Stomach (tissue), 9 donors: Measurements from ENCODE around the gene HAND1. TPM values are rescaled to one million over a fixed set of nuclear protein-coding genes. Genes with fewer than 3 reads are reported as not detected.

Source experiments
- DNase-seq, 2 donors: peaks; one replicate each; pipeline versions ENCODE4 v3.0.0 to v3.0.0-alpha.2; 2013 to 2019
- H3K27ac ChIP-seq, 5 donors: fragments of 200-600 bp in 4 of 5; sonication (generic) in 4 of 5; one replicate each; pipeline ENCODE4 v1.5.1; 2013 to 2019; ENCODE audit warnings: mild to moderate bottlenecking in 1 of 5, moderate library complexity in 1 of 5
- H3K27me3 ChIP-seq, 3 donors: fragments of 200-600 bp; sonication (generic); one replicate each; pipeline ENCODE4 v1.5.1; 2017 to 2019; ENCODE audit warnings: mixed run types in 1 of 3
- H3K36me3 ChIP-seq, 4 donors: fragments of 200-600 bp; sonication (generic); 1 replicate in 3 of 4; 2 replicates in 1 of 4; pipeline ENCODE4 v1.5.1; 2016 to 2019
- H3K4me1 ChIP-seq, 4 donors: fragments of 200-600 bp; sonication (generic); one replicate each; pipeline ENCODE4 v1.5.1; 2016 to 2019
- H3K4me3 ChIP-seq, 4 donors: fragments of 200-600 bp; sonication (generic) in 3 of 4; one replicate each; pipeline ENCODE4 v1.5.1; 2016 to 2019; ENCODE audit warnings: mild to moderate bottlenecking in 1 of 4
- H3K9me3 ChIP-seq, 4 donors: fragments of 200-600 bp; sonication (generic); one replicate each; pipeline ENCODE4 v1.5.1; 2016 to 2019
- EP300 ChIP-seq: sonication (generic); formaldehyde crosslinking; IDR thresholded peaks from one replicate; pipeline ENCODE4 v1.6.1; 2017; ENCODE audit warnings: antibody characterized with exemption
- POLR2A ChIP-seq, 4 donors: fragments of 450-650 bp; IDR thresholded peaks; one replicate each; pipeline ENCODE4 v1.6.1; 2016; ENCODE audit warnings: antibody characterized with exemption in 4 of 4, control low read depth in 2 of 4, mild to moderate bottlenecking in 1 of 4, moderate library complexity in 1 of 4
- POLR2AphosphoS5 ChIP-seq, 3 donors: sonication (generic); formaldehyde crosslinking; IDR thresholded peaks; one replicate each; pipeline ENCODE4 v1.6.1; 2016; ENCODE audit warnings: antibody characterized with exemption in 3 of 3
- WGBS, 5 donors: extraction: QIAGEN DNeasy Blood & Tissue Kit in 3 of 5; methylation state at CpG; one replicate each; pipeline versions ENCODE4 v1.1.5 to v1.1.7; 2013 to 2018; 5-methylcytosine and 5-hydroxymethylcytosine counted together
- intact Hi-C: fragments of 100-400 bp; cut with DNase I; formaldehyde crosslinking; loops from one replicate; pipeline ENCODE4 v1.15.1; 2023; ENCODE audit warnings: low total_unique reads
- polyA plus RNA-seq, 3 donors: library from polyadenylated mRNA; stranded (reverse); fragments of 200-250 nt; gene quantifications; one replicate each; pipeline ENCODE4 v1.2.3, GENCODE V29; 2013
- total RNA-seq, 5 donors: library from RNA; depleted of rRNA; stranded (reverse); fragments of >200 nt; gene quantifications; one replicate each; pipeline versions ENCODE4 v1.1.0 to v1.2.3, GENCODE V29; 2014 to 2016
- TF ChIP-seq, protein P1 (sequence below), 7 experiments: fragments of 450-650 bp in 4 of 7; fragments of 200-600 bp in 3 of 7; sonication (generic) in 3 of 7; IDR thresholded peaks; one replicate each; pipeline ENCODE4 v1.5.1; 2016 to 2019; ENCODE audit warnings: antibody characterized with exemption in 7 of 7, control low read depth in 2 of 7, mild to moderate bottlenecking in 1 of 7
- donor health status: healthy with polysubstance abuse.
- donor health status: Bipolar disorder and iron deficiency.
- donor health status: healthy.

Gene HAND1
- total and polyA plus RNA-seq, 8 donors, result 32.2 TPM; not detected in 7

DNA sequence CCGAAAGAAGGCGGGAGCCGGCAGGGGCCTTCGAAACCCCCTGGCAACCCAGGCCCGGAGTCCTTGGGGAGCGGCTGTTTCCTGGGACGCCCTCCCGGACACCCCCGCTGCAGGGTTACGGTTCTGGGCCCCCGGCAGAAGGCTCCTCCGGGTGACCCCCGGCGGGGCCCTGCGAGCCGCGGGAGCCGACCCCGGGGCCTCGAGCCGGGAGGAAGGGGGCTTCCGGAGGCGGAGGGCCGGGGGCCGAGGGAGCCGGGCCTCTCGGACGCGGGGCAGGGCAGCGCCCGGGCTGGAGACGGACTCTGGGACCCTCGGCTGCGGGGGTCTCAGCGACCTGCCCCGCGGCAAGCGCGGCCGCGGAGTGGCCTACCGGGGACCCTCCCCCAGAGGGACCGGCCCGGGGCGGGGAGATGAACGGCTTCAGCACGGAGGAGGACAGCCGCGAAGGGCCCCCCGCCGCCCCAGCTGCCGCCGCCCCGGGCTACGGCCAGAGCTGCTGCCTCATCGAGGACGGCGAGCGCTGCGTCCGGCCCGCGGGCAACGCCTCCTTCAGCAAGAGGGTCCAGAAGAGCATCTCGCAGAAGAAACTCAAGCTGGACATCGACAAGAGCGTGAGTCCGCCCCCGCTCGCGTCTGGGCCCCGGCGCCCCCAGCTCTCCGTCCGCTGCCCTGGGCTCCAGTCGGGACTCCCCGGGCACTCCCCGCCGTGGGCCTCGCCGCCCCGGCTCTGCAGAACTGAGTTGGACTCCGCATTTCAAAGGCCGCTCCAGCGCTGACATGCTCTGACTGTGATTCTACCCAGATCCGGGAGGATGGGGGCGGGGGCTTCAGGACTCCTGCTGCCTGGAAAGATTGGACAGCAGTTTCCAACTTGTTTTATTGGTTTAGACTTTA lies 31.6 kb downstream of the HAND1 start:
- TF ChIP-seq, protein P1, sequence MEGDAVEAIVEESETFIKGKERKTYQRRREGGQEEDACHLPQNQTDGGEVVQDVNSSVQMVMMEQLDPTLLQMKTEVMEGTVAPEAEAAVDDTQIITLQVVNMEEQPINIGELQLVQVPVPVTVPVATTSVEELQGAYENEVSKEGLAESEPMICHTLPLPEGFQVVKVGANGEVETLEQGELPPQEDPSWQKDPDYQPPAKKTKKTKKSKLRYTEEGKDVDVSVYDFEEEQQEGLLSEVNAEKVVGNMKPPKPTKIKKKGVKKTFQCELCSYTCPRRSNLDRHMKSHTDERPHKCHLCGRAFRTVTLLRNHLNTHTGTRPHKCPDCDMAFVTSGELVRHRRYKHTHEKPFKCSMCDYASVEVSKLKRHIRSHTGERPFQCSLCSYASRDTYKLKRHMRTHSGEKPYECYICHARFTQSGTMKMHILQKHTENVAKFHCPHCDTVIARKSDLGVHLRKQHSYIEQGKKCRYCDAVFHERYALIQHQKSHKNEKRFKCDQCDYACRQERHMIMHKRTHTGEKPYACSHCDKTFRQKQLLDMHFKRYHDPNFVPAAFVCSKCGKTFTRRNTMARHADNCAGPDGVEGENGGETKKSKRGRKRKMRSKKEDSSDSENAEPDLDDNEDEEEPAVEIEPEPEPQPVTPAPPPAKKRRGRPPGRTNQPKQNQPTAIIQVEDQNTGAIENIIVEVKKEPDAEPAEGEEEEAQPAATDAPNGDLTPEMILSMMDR (IDR thresholded peaks at IDR 0.05), result no peak
- TF ChIP-seq POLR2AphosphoS5 (IDR thresholded peaks at IDR 0.05), result no peak
- 0 to 5% (median 0%) methylated on average over 1 to 87 of the region's 87 CpGs for WGBS, 5 donors
- intact Hi-C loops, result no loop called here
- Histone ChIP-seq H3K36me3 (peaks cover 14 to 33% (median 26%) of the 10 kb centered on the region in 4 donors), H3K4me3 (peak overlapping the region; percentile 62 to 98 (median 86)), H3K4me1 (peaks cover 22 to 49% (median 38%) of the 10 kb centered on the region in 4 donors), H3K9me3 (no peaks in the 10 kb centered on the region), H3K27ac (peak overlapping the region; percentile 75 to 90 (median 84)), H3K27me3 (no peaks in the 10 kb centered on the region)
- peak; percentile 54 to 85 for DNase-seq

DNA sequence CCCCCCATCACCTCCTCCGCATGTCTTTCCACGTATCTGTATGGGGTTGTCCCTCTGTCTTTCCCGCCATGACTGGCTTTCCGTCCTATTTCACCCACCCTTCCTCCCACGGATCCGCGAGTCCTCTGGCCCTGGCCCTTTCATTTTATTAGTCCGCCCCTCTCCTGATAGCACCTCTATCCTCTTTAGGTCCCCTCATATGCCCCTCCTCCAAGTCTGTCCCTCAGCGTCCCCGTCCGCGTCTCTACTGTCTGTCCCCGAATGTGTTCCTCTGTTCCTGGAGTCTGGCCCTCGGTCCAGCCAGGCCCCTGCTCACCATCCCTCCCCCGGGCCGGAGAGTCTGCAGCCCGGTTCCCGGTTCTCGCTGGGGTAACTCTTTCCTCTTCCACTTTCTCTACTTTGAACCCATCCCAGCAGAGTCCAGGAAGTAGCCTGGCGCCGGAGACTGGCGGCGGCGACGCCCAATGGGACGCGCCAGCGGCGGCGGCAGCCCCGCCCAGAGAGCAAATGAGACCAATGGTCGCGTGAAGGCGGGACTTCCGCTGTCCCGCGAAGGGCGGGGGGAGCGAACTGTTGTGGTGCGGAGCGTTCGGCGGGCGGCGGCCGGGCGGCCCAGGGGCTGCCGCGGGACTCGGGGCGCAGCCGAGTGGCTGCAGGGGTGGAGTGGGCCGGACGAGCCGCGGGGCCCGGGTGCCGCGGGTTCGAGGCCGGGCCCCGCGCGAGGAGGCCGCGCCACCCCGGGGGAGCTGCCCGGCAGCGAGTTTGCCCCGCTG lies 32.4 kb downstream of the HAND1 start, which contains the start of gene SAP30L:
TSS of gene SAP30L (plus strand) at position 576 of the 773 bp plus-strand sequence. CDS start 608 bp downstream, outside the sequence.
- 0 to 1% (median 0%) methylated on average over 40 to 70 of the region's 70 CpGs for WGBS, 5 donors
- H3K4me1 ChIP-seq, result peaks cover 22 to 49% (median 38%) of the 10 kb centered on the region in 4 donors
- DNase-seq, result peak; percentile 97 to 98
- H3K27me3 ChIP-seq, result no peaks in the 10 kb centered on the region
- intact Hi-C loops, result no loop called here
- peak within 1 kb of the TSS; percentile 62 to 98 (median 86) for H3K4me3 ChIP-seq
- peaks cover 12 to 33% (median 26%) of the 10 kb centered on the region in 4 donors for H3K36me3 ChIP-seq
- peak within 1 kb of the TSS; percentile 75 to 90 (median 84) for H3K27ac ChIP-seq
- TF ChIP-seq POLR2AphosphoS5 (IDR thresholded peaks at IDR 0.05), result peak; percentile 85 to 92 (median 90)
- TF ChIP-seq EP300, result no peak
- peak in 2 of 4 donors; percentile 52 to 70 for TF ChIP-seq POLR2A (IDR thresholded peaks at IDR 0.05)
- TF ChIP-seq, protein P1 (IDR thresholded peaks at IDR 0.05), result no peak
- H3K9me3 ChIP-seq, result no peaks in the 10 kb centered on the region

DNA sequence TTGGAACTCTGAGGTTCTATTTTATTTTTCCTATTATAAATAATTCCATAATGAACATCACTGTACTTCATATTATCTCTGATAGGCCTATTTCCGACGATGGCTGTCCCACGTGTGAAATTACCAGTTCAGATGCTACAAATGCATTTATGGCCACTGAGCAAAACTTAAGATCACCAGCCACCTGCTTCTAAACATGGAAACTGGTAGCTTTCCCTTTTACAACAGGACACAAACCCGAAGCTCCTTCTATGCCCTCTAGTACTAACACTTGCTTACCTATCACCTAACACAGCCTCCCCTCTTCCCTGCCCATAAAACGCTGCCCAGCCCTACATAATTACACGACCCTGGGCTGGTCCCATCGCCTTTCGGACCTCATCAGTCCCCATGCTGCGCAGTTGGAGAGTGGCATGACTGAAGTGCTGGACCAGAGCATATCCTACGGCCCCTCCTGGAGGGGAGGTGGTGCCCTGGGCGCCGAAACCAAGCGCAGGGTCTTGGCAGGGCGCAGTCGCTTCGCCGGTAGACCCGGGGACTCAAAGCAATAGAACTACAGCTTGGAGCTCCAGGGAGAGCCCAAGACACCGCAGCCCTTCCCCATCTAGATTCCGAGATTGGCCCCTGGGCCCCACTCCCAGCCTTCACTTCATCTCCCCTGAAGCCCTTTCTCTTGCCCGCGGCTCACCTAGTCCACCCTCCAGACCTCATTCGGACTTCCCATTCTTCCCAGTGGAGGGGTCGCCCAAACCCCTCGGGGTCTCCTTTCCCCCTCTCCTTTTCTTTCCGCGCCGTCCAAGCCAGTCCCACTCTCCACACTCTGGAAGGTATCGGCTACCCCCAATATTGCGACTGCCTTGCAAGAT lies 33.2 kb downstream of the HAND1 start:
- peak overlapping the region; percentile 75 to 90 (median 84) for H3K27ac ChIP-seq
- peak overlapping the region; percentile 62 to 98 (median 86) for H3K4me3 ChIP-seq
- peaks cover 22 to 46% (median 38%) of the 10 kb centered on the region in 4 donors for H3K4me1 ChIP-seq
- TF ChIP-seq POLR2AphosphoS5 (IDR thresholded peaks at IDR 0.05), result no peak
- no peak for TF ChIP-seq POLR2A (IDR thresholded peaks at IDR 0.05)
- TF ChIP-seq, protein P1 (IDR thresholded peaks at IDR 0.05), result no peak
- no peak for TF ChIP-seq EP300
- H3K27me3 ChIP-seq, result no peaks in the 10 kb centered on the region
- H3K36me3 ChIP-seq, result peaks cover 12 to 35% (median 31%) of the 10 kb centered on the region in 4 donors
- WGBS, 5 donors, result 5 to 7% (median 6%) methylated on average over 30 of the region's 30 CpGs
- H3K9me3 ChIP-seq, result no peaks in the 10 kb centered on the region
- intact Hi-C loops, result no loop called here
- DNase-seq, result peak in 1 of 2 donors; percentile 37
